DOHH2 (cell line): Measurements from ENCODE around the gene SIGLEC5.

ENCODE experiments used
- H3F3A ChIP-seq: fragments of 200-600 bp; sonication (generic), shearing (Covaris generic); 2 replicates; pipeline ENCODE4 v1.6.0; 2016; ENCODE audit warnings: antibody characterized with exemption, mild to moderate bottlenecking; ENCODE audit not compliant: control insufficient read depth, insufficient read depth
- H3K27ac ChIP-seq: fragments of 200-600 bp; sonication (generic); 2 replicates; pipeline ENCODE4 v1.5.1; 2014; ENCODE audit warnings: low read depth, mild to moderate bottlenecking, low read length, moderate library complexity
- H3K27me3 ChIP-seq: fragments of 200-600 bp; sonication (generic); 2 replicates; pipeline ENCODE4 v1.6.1; 2014; ENCODE audit warnings: mild to moderate bottlenecking, low read length, mixed read lengths; ENCODE audit not compliant: control insufficient read depth
- H3K36me3 ChIP-seq: fragments of 200-600 bp; sonication (generic); 2 replicates; pipeline ENCODE4 v1.6.1; 2014; ENCODE audit warnings: mild to moderate bottlenecking, low read length, moderate library complexity, mixed read lengths; ENCODE audit not compliant: control insufficient read depth
- H3K4me1 ChIP-seq: fragments of 200-600 bp; sonication (generic); 2 replicates; pipeline ENCODE4 v1.6.1; 2014; ENCODE audit warnings: mild to moderate bottlenecking, low read length, mixed read lengths; ENCODE audit not compliant: control insufficient read depth
- H3K4me2 ChIP-seq: fragments of 200-600 bp; sonication (generic); 2 replicates; pipeline ENCODE4 v1.6.0; 2014; ENCODE audit warnings: mild to moderate bottlenecking, low read length, moderate library complexity
- H3K4me3 ChIP-seq: fragments of 200-600 bp; sonication (generic); 2 replicates; pipeline ENCODE4 v1.5.1; 2014; ENCODE audit warnings: mild to moderate bottlenecking, low read length, mixed read lengths
- H3K79me2 ChIP-seq: fragments of 200-600 bp; sonication (generic); 2 replicates; pipeline ENCODE4 v1.6.1; 2014; ENCODE audit warnings: mild to moderate bottlenecking, low read length, mixed read lengths; ENCODE audit not compliant: control insufficient read depth
- H3K9me2 ChIP-seq: fragments of 200-600 bp; sonication (generic); replicated peaks from 2 replicates; pipeline ENCODE4 v1.6.1; 2014; ENCODE audit warnings: mild to moderate bottlenecking, low read length, mixed read lengths; ENCODE audit not compliant: control insufficient read depth
- H3K9me3 ChIP-seq: fragments of 200-600 bp; sonication (generic); 2 replicates; pipeline ENCODE4 v1.6.1; 2014; ENCODE audit warnings: antibody characterized with exemption, low read length, mixed read lengths; ENCODE audit not compliant: control insufficient read depth, insufficient read depth
- H4K20me1 ChIP-seq: fragments of 200-600 bp; sonication (generic); 2 replicates; pipeline ENCODE4 v1.6.0; 2014; ENCODE audit warnings: low read depth, mild to moderate bottlenecking, antibody characterized with exemption, low read length, moderate library complexity; ENCODE audit not compliant: control insufficient read depth, insufficient read depth
- EZH2phosphoT487 ChIP-seq: fragments of 200-600 bp; sonication (generic); IDR thresholded peaks from 2 replicates; pipeline ENCODE4 v1.6.1; 2017; ENCODE audit warnings: borderline replicate concordance, mild to moderate bottlenecking, antibody characterized with exemption, low read length, moderate library complexity, mixed read lengths
- TF ChIP-seq, protein P1 (sequence below): fragments of 200-600 bp; sonication (generic); IDR thresholded peaks from one replicate; pipeline ENCODE4 v1.5.1; 2014; ENCODE audit warnings: antibody characterized with exemption, mild to moderate bottlenecking, low read depth, low read length; ENCODE audit not compliant: poor library complexity, severe bottlenecking

SIGLEC5 gene

DNA sequence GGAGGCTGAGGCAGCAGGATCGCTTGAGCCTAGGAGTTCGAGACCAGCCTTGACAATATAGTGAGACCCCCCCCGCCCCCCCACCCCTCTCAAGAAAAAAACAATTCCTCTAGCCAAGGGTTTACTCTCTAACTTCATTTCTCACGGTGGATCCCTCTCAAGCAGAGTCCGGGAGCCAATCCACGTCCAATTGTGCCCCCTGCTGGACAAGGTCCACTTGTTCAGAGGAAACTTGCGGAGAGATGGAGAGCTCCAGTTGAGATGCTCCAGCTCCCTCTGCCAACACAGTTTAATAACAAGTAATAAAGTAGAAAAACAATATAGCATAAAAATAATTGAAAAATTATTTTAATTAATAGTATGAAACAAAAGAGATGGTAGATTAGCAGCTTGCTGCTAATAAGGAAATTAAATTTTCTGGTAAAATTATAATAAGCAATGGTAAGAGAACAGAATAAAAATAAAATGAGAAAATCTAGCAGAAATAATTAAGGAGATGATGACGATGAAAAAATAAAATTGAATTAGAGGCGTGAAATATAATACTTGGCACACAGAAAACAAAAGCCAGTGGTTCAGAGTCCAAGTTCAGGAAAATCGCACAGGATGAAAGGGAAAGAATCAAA is 30.9 kb upstream of the SIGLEC5 start:
- Histone ChIP-seq H3K27ac (no peak overlapping the region), H3K79me2 (no peaks in the 10 kb centered on the region), H3K9me3 (no peaks in the 10 kb centered on the region), H3K4me2 (no peak overlapping the region), H4K20me1 (no peaks in the 10 kb centered on the region), H3F3A (no peaks in the 10 kb centered on the region), H3K36me3 (no peaks in the 10 kb centered on the region), H3K4me3 (no peak overlapping the region), H3K27me3 (no peaks in the 10 kb centered on the region), H3K9me2 (no peaks in the 10 kb centered on the region), H3K4me1 (peaks cover 3% of the 10 kb centered on the region)
- TF ChIP-seq, protein P1, sequence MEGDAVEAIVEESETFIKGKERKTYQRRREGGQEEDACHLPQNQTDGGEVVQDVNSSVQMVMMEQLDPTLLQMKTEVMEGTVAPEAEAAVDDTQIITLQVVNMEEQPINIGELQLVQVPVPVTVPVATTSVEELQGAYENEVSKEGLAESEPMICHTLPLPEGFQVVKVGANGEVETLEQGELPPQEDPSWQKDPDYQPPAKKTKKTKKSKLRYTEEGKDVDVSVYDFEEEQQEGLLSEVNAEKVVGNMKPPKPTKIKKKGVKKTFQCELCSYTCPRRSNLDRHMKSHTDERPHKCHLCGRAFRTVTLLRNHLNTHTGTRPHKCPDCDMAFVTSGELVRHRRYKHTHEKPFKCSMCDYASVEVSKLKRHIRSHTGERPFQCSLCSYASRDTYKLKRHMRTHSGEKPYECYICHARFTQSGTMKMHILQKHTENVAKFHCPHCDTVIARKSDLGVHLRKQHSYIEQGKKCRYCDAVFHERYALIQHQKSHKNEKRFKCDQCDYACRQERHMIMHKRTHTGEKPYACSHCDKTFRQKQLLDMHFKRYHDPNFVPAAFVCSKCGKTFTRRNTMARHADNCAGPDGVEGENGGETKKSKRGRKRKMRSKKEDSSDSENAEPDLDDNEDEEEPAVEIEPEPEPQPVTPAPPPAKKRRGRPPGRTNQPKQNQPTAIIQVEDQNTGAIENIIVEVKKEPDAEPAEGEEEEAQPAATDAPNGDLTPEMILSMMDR, result peak; percentile 44
- TF ChIP-seq EZH2phosphoT487, result no peak

DNA sequence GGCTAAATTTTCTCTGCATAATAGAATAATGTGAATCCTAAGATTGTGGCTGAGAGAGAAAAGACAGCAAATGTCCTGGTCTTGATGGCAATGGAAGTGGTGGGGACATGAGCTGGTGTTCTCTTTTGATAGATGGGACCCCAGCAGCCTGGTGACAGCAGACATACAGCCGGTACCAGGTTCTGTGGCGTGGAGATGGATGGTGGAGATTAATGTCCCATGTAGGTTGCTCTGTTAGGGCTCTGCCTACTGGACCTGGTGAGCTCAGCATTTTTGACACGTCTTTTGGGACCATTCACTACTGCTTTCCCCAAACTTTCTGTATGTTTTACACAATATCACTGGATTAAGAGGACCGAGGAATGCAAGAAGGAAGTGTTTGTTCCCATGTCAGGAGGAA is 24.6 kb upstream of the SIGLEC5 start:
- no peaks in the 10 kb centered on the region for H3F3A ChIP-seq
- H3K4me1 ChIP-seq, result peaks cover 17% of the 10 kb centered on the region
- H3K79me2 ChIP-seq, result no peaks in the 10 kb centered on the region
- H3K27me3 ChIP-seq, result 0 out of 2 replicates have a peak, but pooled peaks cover 3% of the 10 kb centered on the region
- no peaks in the 10 kb centered on the region for H4K20me1 ChIP-seq
- TF ChIP-seq, protein P1, result no peak
- no peak for TF ChIP-seq EZH2phosphoT487
- no peaks in the 10 kb centered on the region for H3K9me2 ChIP-seq
- no peak overlapping the region for H3K27ac ChIP-seq
- H3K9me3 ChIP-seq, result no peaks in the 10 kb centered on the region
- no peak overlapping the region for H3K4me3 ChIP-seq
- H3K36me3 ChIP-seq, result no peaks in the 10 kb centered on the region
- H3K4me2 ChIP-seq, result no peak overlapping the region

DNA sequence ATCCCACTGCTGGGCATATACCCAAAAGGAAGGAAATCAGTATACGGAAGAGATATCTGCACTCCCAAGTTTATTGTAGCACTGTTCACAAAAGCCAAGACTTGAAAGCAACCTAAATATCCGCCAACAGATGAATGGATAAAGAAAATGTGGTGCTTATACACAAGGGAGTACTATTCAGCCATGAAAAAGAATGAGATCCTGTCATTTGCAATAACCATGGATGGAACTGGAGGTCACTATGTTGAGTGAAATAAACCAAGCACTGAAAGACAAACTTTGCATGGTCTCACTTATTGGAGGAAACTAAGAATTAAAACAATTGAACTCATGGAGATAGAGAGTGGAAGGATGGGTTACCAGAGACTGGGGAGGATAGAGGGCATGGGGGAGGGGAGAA is 23.0 kb upstream of the SIGLEC5 start:
- no peaks in the 10 kb centered on the region for H4K20me1 ChIP-seq
- H3K9me2 ChIP-seq, result no peaks in the 10 kb centered on the region
- no peaks in the 10 kb centered on the region for H3K79me2 ChIP-seq
- H3K36me3 ChIP-seq, result no peaks in the 10 kb centered on the region
- no peak overlapping the region for H3K27ac ChIP-seq
- H3F3A ChIP-seq, result no peaks in the 10 kb centered on the region
- H3K4me2 ChIP-seq, result no peak overlapping the region
- TF ChIP-seq EZH2phosphoT487, result no peak
- TF ChIP-seq, protein P1, result no peak
- no peak overlapping the region for H3K4me3 ChIP-seq
- H3K4me1 ChIP-seq, result peaks cover 17% of the 10 kb centered on the region
- H3K27me3 ChIP-seq, result 0 out of 2 replicates have a peak, but pooled peaks cover 3% of the 10 kb centered on the region
- H3K9me3 ChIP-seq, result no peaks in the 10 kb centered on the region
